22Rv1 (cell line): ENCODE data around the gene SULF2.

ENCODE experiments used
- H3K27ac ChIP-seq: fragments of 450-650 bp; 2 replicates; pipeline ENCODE4 v1.5.1; 2017
- ZFX ChIP-seq: fragments of 450-650 bp; IDR thresholded peaks from 2 replicates; pipeline ENCODE4 v1.6.1; 2017; ENCODE audit warnings: antibody characterized with exemption, borderline replicate concordance
- TF ChIP-seq, protein P1 (sequence below): fragments of 450-650 bp; IDR thresholded peaks from 2 replicates; pipeline ENCODE4 v1.5.1; 2017; ENCODE audit warnings: mild to moderate bottlenecking

Gene SULF2

DNA sequence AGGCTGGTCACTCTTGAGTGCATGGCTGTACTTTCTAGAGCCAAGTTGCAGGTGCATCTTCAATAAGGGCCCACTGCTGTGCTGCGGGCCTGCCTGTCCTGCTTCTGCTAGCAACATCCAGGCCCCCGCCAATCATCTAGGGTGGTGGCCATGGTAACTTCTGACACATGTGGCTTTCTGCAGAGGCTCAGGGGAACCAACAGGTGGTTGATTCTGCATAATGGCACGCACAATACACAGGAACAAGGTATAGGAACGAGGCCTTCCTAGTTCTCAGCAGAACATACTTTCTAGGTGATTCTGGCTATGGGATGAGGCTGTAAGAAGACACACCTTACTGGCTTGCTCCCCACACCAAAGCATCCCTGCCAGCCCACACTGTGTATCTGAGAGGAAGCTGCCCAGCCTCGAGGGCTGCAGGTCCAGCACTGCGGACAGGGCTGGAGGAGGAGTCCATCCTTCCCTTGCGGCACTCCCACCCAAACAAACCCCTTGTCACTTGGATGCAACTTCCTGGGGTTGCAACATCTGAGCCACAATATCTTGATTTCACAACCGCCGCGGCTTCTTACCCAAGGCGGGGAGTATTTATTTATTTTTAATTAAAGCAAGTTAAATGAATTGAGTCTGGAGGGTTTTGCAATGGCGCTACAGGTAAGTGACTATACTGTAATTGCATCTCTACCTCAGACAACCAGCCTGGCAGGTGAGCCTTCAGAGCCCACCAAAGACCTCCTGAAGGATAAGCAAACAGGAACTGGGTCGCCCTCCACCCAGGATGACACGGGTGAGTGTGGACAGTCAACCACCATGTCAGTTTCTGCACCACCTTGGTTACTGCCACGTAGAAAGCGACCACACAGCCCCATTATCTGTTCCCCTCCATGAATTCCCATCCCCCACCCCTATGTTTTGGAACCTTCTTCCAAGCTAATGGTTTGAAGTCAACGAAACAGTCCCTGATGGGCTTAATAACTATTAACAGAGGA is 49.6 kb downstream of the SULF2 start:
- no peak overlapping the region for H3K27ac ChIP-seq
- TF ChIP-seq ZFX: no peak
- TF ChIP-seq, protein P1, sequence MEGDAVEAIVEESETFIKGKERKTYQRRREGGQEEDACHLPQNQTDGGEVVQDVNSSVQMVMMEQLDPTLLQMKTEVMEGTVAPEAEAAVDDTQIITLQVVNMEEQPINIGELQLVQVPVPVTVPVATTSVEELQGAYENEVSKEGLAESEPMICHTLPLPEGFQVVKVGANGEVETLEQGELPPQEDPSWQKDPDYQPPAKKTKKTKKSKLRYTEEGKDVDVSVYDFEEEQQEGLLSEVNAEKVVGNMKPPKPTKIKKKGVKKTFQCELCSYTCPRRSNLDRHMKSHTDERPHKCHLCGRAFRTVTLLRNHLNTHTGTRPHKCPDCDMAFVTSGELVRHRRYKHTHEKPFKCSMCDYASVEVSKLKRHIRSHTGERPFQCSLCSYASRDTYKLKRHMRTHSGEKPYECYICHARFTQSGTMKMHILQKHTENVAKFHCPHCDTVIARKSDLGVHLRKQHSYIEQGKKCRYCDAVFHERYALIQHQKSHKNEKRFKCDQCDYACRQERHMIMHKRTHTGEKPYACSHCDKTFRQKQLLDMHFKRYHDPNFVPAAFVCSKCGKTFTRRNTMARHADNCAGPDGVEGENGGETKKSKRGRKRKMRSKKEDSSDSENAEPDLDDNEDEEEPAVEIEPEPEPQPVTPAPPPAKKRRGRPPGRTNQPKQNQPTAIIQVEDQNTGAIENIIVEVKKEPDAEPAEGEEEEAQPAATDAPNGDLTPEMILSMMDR: no peak

DNA sequence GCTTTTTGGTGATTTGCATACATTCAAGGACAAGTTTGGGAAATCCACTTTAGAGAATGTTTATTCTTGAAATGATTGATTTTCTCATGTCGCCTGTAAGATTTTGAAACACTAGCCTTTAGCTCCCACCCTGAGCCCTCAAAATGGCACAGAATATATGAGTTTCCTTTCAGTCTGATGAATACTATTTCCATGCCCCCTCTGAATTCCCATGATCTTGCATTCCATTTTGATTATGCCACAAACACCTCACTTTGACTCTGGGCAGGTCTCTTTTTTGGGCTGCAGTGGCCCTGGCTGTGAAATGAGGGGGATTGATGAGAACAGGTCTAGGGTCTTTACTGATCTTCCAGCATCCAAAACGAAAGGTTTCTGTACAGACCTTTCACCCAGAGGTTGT is 50.4 kb downstream of the SULF2 start:
- TF ChIP-seq, protein P1: no peak
- no peak for TF ChIP-seq ZFX
- no peak overlapping the region for H3K27ac ChIP-seq

DNA sequence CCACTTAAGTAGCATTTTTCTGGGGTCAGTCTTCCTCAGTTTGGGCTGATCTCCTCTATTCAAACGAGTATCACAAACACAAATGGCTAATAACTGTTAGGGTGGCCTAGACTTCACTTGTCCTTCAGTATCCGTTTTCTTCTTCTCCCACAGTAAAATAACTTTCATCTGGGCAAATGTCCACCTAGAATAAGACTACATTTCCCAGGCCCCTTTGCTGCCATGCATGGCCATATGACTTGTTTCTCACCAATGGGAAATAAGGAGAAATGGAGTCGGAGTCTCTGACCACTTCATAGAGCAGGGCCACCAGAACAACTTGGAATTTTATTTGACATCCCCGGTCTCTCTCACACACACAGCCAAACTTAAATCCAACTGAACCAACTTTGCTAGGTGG is 51.4 kb downstream of the SULF2 start:
- TF ChIP-seq, protein P1: no peak
- TF ChIP-seq ZFX: no peak
- H3K27ac ChIP-seq: no peak overlapping the region

DNA sequence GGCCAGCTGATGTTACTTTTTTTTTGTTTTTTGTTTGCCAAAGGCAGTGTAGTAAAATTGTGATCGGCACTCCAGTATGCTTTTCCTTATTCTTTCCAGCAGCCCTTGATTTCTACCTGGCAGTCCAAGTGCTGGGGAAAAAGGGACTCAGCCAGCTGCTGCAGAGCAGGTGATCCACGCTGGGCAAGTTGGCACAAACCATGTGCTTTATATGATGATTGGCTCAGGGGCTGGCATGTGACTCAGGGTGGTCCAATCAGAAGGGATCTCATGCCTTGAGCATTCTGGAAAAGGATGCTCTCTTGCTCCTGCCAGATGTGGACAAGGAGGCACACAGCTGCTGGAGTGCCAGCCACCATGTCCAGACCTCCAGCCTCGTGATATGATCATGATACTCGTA is 54.5 kb downstream of the SULF2 start:
- TF ChIP-seq ZFX: no peak
- TF ChIP-seq, protein P1: no peak
- no peak overlapping the region for H3K27ac ChIP-seq

DNA sequence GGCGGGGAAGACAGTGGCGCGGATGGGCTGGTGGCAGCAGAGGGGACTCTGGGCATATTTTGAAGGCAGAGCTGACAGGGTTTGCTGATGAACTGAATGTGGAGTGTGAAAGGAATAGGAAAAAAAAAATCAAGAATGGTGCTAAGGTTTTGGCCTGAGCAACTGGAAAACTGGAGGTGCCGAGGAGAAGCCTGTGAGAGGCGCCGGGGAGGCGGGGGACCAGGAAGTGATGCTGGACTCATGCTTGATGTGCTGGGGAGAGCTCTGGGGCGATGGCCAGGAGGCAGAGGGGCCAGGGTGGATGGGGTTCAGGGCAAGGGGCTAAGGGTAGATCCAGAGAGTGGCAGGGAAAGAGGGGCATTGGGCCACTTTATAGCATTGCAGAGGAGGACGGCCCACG is 55.8 kb downstream of the SULF2 start:
- H3K27ac ChIP-seq: no peak overlapping the region
- no peak for TF ChIP-seq ZFX
- TF ChIP-seq, protein P1: no peak

DNA sequence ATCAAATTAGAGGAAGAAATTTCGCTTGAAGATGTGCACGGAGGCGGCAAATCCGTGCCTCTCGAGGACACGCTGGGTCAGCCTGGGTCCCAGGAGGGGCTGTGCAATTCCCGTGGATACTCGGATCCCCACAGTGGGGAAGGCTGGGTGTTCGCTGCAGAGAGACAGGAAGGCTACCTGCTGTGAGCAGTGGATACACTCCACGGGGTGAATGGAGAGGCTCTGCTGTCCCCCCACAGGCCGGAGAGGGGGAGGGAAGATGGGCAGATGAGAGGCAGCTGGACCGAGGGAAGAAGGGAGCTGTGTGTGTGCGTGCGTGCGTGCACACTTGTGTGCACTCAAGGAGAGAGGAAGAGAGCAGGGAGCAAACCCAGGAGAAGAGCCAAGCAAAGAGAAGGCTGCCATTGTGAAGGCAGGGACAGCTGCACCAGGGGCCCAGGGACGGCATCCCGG is 57.3 kb downstream of the SULF2 start:
- H3K27ac ChIP-seq: no peak overlapping the region
- TF ChIP-seq, protein P1: no peak
- TF ChIP-seq ZFX: no peak
